ENCODE data around the gene ANP32E.
"Not testable (repeated sequence)": the region's sequence is repeated elsewhere in the genome, so short reads cannot be mapped to it uniquely, and the experiment has no call there.

Gene ANP32E

DNA sequence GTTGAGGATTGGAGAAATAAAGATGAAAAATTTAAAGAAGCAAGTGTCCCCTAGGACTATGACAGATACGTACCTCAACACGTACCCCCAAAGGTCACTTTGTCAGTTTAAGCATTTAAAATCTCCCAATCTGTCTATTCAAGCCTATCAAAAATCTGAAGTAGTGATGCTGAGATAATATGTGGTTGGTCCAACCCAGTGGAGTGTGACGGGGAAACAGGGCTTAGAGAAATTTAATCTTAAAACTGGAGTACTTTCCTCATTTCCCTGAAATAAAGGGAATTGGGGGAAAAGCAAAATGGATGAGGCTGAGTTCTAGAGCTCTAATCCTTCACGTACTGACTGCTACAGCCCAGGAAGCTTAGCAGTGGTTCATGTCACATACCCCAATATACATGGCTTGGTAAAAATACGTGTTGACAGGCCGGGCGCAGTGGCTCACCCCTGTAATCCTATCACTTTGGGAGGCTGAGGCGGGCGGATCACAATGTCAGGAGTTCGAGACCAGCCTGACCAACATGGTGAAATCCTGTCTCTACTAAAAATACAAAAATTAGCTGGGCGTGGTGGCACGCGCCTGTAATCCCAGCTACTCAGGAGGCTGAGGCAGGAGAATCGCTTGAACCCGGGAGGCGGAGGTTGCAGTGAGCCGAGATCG is 21.7 kb downstream of the ANP32E start:
- DNase-seq (ENCODE audit: low read depth in 2 of 3, low spot score in 2 of 3): not testable (repeated sequence)

DNA sequence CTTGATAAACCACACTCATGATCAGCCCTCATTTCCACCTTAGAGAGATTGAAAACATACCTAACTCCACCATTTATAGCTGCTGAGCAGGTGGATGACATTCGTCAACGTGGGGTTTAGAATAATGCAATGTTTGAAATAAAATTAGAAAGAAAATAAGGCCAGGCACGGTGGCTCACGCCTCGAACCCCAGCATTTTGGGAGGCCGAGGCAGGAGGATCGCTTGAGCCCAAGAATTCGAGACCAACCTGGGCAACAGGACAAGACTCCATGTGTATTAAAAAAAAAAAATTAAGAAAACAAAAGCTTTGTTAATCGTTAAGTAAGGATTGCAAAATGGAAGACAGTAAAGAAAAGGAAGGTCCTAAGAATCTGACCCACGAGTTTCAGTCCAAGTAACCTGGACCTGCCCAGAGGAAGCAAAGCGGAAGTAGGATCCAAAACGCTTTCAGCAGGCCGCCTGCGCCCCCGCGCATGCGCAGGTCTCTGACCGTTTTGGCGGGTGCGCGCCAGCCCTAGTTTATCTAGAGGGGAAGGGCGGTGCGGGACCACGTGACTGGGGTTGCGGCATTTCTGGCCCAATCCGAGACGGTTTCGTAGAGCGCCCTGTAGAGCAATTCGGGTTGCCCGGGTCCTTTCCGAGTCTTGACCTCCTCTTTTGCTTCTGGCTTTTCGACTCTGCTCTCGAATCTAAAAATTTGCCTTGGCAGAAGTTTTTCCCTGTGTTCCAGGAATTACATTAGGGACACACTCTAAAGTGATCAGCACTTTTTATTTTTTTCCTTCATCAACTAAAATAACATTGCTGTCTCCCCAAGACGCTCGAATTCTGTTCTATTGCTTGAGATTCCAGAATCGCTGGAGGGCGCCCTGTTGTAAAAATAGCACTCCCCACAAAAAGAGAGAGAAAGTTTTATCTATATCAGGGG is 22.5 kb downstream of the ANP32E start:
- peak; percentile 65 to 80 (median 78) for DNase-seq (ENCODE audit: low read depth in 2 of 3, low spot score in 2 of 3)

- DNase-seq (ENCODE audit: low read depth in 2 of 3, low spot score in 2 of 3): no peak
Measured at GRCh38 chr1:150212070-150212469, 23.8 kb downstream of the ANP32E start.

GRCh38 chr1:150210706-150211105 is 25.2 kb downstream of the ANP32E start:
- no peak for DNase-seq (ENCODE audit: low read depth in 2 of 3, low spot score in 2 of 3)

- no peak for DNase-seq (ENCODE audit: low read depth in 2 of 3, low spot score in 2 of 3)
Measured at GRCh38 chr1:150210091-150210490, 25.8 kb downstream of the ANP32E start.

- not testable (repeated sequence) for DNase-seq (ENCODE audit: low read depth in 2 of 3, low spot score in 2 of 3)
Measured at GRCh38 chr1:150208460-150208859, 27.5 kb downstream of the ANP32E start.

- DNase-seq (ENCODE audit: low read depth in 2 of 3, low spot score in 2 of 3): no peak
Measured at GRCh38 chr1:150207281-150207971, 28.5 kb downstream of the ANP32E start.

- DNase-seq (ENCODE audit: low read depth in 2 of 3, low spot score in 2 of 3): no peak
Measured at GRCh38 chr1:150196417-150196816, 39.5 kb downstream of the ANP32E start.

DNA sequence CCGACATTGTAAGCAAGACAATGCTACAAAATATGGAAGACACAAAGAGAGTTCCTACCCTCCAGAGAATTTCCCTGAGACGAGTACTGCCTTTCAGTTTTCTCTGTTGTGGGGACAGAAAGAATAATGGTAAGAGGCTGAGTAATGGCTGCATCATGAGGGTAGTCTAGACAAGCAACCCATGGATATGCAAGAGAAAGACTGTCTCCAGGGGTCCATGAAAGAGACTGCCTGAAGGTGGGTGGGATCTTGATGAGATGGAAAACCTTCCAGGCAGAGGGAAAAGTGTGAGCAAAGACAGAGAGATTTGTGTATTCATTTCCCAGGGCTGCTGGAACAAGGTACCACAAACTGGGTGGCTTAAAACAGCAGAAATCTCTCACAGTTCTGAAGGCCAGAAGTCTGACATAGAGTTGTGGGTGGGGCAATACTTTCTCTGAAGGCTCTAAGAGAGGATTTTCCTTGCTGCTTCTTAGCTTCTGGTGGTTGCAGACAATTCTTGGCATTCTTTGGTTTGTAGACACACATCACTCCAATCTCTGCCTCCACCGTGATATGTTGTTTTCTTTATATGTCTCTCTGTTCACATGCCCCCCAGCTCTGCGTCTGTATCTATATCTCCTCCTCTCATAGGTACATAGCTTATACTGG is 41.4 kb downstream of the ANP32E start:
- no peak for DNase-seq (ENCODE audit: low read depth in 2 of 3, low spot score in 2 of 3)

- no peak for DNase-seq (ENCODE audit: low read depth in 2 of 3, low spot score in 2 of 3)
Measured at GRCh38 chr1:150192012-150192411, 43.9 kb downstream of the ANP32E start.

- no peak for DNase-seq (ENCODE audit: low read depth in 2 of 3, low spot score in 2 of 3)
Measured at GRCh38 chr1:150187560-150187931, 48.4 kb downstream of the ANP32E start.

GRCh38 chr1:150186789-150187559 is 48.9 kb downstream of the ANP32E start:
- DNase-seq (ENCODE audit: low read depth in 2 of 3, low spot score in 2 of 3): no peak

GRCh38 chr1:150186438-150186788 is 49.5 kb downstream of the ANP32E start:
- DNase-seq (ENCODE audit: low read depth in 2 of 3, low spot score in 2 of 3): not testable (repeated sequence)

- no peak for DNase-seq (ENCODE audit: low read depth in 2 of 3, low spot score in 2 of 3)
Measured at GRCh38 chr1:150185481-150185880, 50.4 kb downstream of the ANP32E start.

DNA sequence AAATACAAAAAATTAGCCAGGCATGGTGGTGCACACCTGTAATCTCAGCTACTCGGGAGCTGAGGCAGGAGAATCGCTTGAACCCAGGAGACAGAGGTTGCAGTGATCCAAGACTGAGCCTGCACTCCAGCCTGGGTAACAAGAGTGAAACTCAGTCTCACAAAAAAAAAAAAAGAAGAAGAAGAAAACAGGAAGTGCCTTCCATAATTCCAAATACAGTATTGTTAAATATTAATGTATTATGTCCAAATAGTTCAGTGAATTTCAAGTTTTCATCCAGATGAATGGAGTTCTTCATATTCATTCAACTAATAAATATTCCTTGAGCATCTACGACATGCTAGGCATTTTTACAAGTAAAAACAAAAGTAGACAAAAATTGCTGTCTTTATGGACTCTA is 52.9 kb downstream of the ANP32E start:
- DNase-seq (ENCODE audit: low read depth in 2 of 3, low spot score in 2 of 3): no peak

GRCh38 chr1:150182247-150182646 is 53.7 kb downstream of the ANP32E start:
- no peak for DNase-seq (ENCODE audit: low read depth in 2 of 3, low spot score in 2 of 3)

DNA sequence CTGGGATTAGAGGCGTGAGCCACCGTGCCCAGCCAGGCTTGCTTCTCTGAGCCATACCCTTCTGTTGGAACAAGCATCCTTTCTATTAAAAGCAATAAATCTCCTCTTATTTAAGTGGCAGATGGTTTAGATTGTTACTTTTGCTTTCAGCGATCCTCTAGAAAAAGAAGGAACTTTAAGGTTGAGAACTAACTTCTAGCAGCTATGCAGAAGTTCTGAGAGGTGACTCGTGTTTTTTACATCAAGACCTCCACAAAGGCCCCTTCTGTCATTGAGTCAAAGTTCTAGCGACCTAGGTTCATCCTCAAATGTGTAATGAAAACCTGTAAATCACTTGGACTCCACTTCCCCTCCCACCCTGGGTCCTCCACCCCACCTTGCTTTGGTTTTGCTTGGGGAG is 55.4 kb downstream of the ANP32E start:
- DNase-seq (ENCODE audit: low read depth in 2 of 3, low spot score in 2 of 3): no peak

DNA sequence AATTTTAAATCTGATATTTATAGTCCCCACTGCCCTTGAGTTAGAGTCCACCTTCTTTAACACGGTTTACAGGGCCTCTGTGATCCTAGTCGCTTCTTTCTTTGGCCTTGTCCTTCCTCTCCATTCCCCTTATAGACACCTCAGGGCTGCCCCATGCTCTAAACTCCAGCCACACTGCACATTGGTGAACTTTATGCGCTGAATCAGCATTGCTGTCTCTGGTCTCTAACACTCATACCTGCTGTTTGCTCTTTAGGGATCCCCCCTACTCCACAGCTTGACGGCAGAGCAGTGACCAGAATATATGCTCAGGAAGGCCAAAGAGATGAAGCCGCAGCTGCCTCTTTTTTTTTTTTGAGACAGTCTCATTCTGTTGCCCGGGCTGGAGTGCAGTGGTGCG is 56.0 kb downstream of the ANP32E start:
- no peak for DNase-seq (ENCODE audit: low read depth in 2 of 3, low spot score in 2 of 3)

DNA sequence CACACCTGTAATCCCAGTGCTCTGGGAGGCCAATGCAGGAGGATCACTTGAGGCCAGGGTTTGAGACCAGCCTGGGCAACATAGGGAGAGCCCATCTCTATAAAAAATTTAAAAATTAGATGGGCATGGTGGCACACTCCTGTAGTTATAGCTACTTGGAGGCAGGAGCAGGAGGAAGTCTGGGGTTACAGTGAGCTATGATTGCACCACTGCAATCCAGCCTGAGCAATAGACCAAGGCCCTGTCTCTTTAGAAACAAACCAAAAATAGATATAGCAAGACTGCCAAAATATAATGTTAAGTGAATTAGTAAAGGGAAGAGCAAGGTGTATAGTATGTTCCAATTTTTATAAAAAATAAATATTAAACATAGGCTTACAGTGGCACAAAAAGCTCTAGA is 57.4 kb downstream of the ANP32E start:
- DNase-seq (ENCODE audit: low read depth in 2 of 3, low spot score in 2 of 3): no peak

- no peak for DNase-seq (ENCODE audit: low read depth in 2 of 3, low spot score in 2 of 3)
Measured at GRCh38 chr1:150176593-150176992, 59.3 kb downstream of the ANP32E start.

- no peak for DNase-seq (ENCODE audit: low read depth in 2 of 3, low spot score in 2 of 3)
Measured at GRCh38 chr1:150173141-150173585, 62.7 kb downstream of the ANP32E start.
